IPS DF 6.9 (cell line): Measurements from ENCODE around the gene MARCHF3.

Experiments used
- DNase-seq: peaks from one replicate; pipeline ENCODE4 v3.0.0-alpha.2; 2013; ENCODE audit warnings: low read depth, low spot score
- H3K27ac ChIP-seq: one replicate; pipeline ENCODE4 v1.5.1; 2013; ENCODE audit warnings: low read length, control low read depth
- H3K27me3 ChIP-seq: 2 replicates; pipeline ENCODE4 v1.6.1; 2013; ENCODE audit warnings: mild to moderate bottlenecking, low read length; ENCODE audit not compliant: control insufficient read depth, insufficient read depth
- H3K36me3 ChIP-seq: 2 replicates; pipeline ENCODE4 v1.6.1; 2013; ENCODE audit warnings: low read length; ENCODE audit not compliant: control insufficient read depth, insufficient read depth
- H3K4me1 ChIP-seq: 2 replicates; pipeline ENCODE4 v1.6.1; 2013; ENCODE audit warnings: low read length; ENCODE audit not compliant: control insufficient read depth, insufficient read depth
- H3K4me3 ChIP-seq: 2 replicates; pipeline ENCODE4 v1.5.1; 2013; ENCODE audit warnings: mild to moderate bottlenecking, low read length
- H3K9me3 ChIP-seq: 2 replicates; pipeline ENCODE4 v1.6.1; 2013; ENCODE audit warnings: low read length, inconsistent platforms; ENCODE audit not compliant: control insufficient read depth, insufficient read depth
- WGBS: extraction: QIAGEN DNeasy Blood & Tissue Kit; methylation state at CpG from one replicate; pipeline ENCODE4 v1.1.7; 2013; ENCODE audit warnings: mixed read lengths, missing lambda C conversion rate; ENCODE audit not compliant: insufficient read length, insufficient coverage; 5-methylcytosine and 5-hydroxymethylcytosine counted together

MARCHF3 gene

DNA sequence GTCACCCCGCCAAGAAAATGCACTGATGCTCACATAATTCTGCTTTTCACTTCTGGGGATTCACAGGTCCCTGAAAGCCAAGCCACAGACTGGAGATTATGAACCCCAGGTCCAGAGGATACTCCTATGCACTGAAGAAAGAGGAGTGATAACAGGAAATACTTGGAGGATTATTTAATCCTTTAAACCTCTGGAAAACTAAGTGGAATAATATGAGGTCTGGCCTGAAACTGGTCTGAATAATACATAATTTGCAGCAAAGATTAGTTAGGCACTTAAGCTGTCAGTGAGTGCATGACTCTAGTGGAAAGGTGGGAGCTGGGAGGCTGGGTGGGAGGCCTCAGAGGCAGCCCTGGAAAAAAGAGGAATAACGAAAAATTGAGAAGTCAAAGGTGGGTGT lies 45.7 kb downstream of the MARCHF3 start:
- Histone ChIP-seq H3K4me3 (no peak overlapping the region), H3K27me3 (no peaks in the 10 kb centered on the region), H3K4me1 (0 out of 2 replicates have a peak, but pooled peaks cover 1% of the 10 kb centered on the region), H3K27ac (no peak overlapping the region), H3K36me3 (no peaks in the 10 kb centered on the region), H3K9me3 (no peaks in the 10 kb centered on the region)
- DNase-seq = no peak
- WGBS = no CpG with 5 or more reads among the region's 2 CpGs

DNA sequence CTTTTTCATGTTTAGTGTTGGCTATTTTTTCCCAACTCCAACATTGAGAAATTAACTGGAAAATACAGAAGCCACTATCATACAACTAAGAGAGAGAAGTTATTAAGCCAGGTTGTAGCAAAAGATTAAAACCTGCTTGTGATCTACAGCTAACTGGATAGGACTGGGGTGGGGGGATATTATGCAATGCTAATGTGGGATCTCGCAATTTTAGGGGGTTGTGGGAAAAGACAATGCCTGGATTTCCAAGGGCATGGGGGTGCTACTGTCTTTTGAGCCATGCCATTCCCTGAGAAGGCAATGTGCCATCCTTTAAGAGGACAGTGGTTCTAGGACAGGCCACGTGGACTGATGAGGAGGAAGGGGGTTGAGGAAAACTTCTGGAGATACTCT lies 46.5 kb downstream of the MARCHF3 start:
- Histone ChIP-seq H3K27ac (no peak overlapping the region), H3K36me3 (no peaks in the 10 kb centered on the region), H3K27me3 (no peaks in the 10 kb centered on the region), H3K4me1 (no peaks in the 10 kb centered on the region), H3K9me3 (no peaks in the 10 kb centered on the region), H3K4me3 (no peak overlapping the region)
- no CpG with 5 or more reads among the region's 2 CpGs for WGBS
- no peak for DNase-seq

DNA sequence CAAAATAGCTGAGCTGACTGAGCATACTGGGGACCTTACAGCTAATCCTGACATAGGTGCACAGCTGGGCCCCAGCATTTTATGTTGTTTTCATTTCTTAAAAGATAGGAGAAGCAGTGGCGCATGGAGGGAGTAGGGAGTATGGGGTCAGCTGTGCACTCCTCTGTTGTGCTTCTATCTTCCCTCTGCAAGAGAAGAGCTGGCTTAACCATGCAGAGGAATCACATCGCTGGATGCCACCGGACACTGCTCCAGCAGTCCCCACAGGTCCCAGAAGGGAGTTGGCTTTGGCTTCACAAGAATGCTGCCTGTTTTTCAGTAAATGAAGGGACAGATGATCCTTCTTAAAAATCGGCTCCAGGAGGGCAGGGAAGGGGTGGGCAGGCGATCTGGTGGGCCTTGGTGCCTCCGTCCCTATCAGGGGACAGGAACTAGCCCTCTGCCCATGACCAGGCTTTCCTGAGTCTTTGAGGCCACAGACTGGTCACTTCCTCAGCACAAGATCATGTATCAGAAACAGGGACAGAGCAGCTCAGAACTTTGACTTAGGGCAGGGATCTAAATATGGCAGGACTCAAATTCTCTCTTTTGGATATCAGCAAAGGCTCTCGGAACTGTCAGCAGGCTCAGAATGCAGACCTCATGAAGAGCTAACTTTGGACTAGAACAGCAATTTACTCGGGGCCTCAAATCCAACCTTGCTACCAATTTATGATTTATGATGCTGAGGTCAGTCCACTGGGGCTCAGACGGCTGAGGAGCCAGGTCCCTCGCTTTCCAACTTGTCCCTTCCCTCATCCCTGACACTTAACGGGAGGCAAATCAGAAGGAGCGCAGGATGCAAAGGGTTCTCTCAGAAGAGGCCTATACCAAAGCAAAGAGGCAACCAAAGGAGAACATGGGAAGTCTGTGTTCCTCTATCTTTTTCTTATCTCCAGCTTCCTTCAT lies 47.2 kb downstream of the MARCHF3 start:
- Histone ChIP-seq H3K9me3 (no peaks in the 10 kb centered on the region), H3K27ac (no peak overlapping the region), H3K4me1 (no peaks in the 10 kb centered on the region), H3K4me3 (no peak overlapping the region), H3K36me3 (no peaks in the 10 kb centered on the region), H3K27me3 (no peaks in the 10 kb centered on the region)
- WGBS = no CpG with 5 or more reads among the region's 12 CpGs
- no peak for DNase-seq

DNA sequence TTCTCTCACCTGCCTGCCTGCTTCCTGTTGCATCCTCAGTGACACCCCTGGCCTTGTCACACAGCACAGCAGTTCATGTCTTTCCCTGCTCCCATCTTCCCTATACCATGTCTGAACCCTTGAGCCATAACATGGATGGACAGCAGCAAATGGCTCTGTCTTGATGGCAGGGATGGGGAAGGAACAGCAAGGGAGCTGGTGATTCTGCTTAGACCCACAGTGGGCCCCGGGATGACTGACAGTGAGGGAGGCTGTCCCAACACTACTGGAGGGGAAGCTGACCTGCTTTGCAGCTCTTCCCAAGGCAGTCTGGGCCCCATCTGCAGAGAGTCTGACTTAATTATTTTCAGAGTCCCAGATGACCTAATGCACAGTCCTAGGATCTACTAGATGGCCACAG lies 48.2 kb downstream of the MARCHF3 start:
- no peaks in the 10 kb centered on the region for H3K27me3 ChIP-seq
- H3K36me3 ChIP-seq = no peaks in the 10 kb centered on the region
- no CpG with 5 or more reads among the region's 1 CpG for WGBS
- no peaks in the 10 kb centered on the region for H3K9me3 ChIP-seq
- H3K4me1 ChIP-seq = no peaks in the 10 kb centered on the region
- no peak for DNase-seq
- H3K27ac ChIP-seq = no peak overlapping the region
- H3K4me3 ChIP-seq = no peak overlapping the region

DNA sequence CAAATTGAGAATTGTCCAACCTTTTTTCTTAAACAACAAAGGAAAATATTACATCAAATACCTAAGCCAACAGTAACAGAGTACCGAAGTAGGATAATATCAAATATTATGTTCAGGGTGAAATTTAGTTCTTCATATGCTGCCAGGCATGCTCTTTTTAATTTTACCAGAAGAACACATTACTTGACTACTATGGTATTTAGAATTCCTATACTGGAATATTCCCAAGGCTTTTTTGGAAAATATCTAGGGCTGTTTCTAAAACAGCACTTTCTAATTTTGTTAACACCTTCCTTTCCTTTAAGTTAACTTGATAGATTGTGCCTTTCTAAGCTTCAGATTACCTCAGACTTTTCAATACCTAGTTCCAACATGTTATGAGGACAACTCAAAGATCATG lies 48.7 kb downstream of the MARCHF3 start:
- no peaks in the 10 kb centered on the region for H3K36me3 ChIP-seq
- H3K27me3 ChIP-seq = no peaks in the 10 kb centered on the region
- 0 out of 2 replicates have a peak, but pooled peaks cover 1% of the 10 kb centered on the region for H3K4me1 ChIP-seq
- no peak overlapping the region for H3K4me3 ChIP-seq
- no CpG with 5 or more reads among the region's 1 CpG for WGBS
- DNase-seq = no peak
- H3K9me3 ChIP-seq = no peaks in the 10 kb centered on the region
- H3K27ac ChIP-seq = no peak overlapping the region

DNA sequence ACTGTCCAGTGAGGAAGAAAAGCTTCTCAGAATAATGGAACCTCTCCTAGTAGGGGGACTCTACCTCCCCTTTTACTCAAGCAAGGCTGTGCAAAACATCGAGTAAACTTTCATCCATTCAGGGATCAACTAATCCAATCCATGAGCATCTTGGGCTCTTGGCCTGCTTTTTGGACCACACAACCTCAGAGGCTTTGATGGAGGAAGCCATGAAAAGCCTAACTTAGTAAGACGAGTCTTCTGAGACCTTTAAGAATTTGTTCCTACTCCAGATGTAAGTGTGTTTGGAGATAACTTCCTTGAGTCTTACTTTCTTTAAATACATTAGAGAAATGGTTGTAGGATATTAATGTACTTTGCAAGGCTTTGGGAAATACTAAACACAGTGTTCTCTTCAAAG lies 49.1 kb downstream of the MARCHF3 start:
- no peaks in the 10 kb centered on the region for H3K27me3 ChIP-seq
- no peak for DNase-seq
- 0 out of 2 replicates have a peak, but pooled peaks cover 1% of the 10 kb centered on the region for H3K4me1 ChIP-seq
- WGBS = no CpG with 5 or more reads among the region's 2 CpGs
- no peaks in the 10 kb centered on the region for H3K9me3 ChIP-seq
- H3K4me3 ChIP-seq = no peak overlapping the region
- H3K27ac ChIP-seq = no peak overlapping the region
- no peaks in the 10 kb centered on the region for H3K36me3 ChIP-seq

DNA sequence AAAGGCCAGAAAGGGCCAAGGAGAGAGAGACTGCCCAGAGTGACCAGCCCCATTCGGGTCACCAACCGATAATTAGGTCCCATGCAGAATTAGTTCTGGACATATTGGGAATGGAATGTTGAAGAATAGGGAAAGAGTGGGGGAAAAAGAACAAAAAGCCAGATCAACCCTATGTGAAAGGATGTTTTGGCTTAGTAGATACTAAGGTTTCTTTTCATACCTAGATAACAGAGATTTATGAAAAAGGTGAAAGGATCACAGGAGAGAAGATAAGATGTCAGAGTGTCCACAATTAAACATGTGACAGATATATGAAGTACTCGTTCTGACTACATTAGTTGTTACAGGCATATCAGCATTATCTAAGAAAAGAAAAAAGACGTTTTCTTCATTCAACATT lies 52.1 kb downstream of the MARCHF3 start:
- H3K4me1 ChIP-seq = 0 out of 2 replicates have a peak, but pooled peaks cover 1% of the 10 kb centered on the region
- no CpG with 5 or more reads among the region's 4 CpGs for WGBS
- H3K27ac ChIP-seq = no peak overlapping the region
- no peaks in the 10 kb centered on the region for H3K27me3 ChIP-seq
- H3K36me3 ChIP-seq = no peaks in the 10 kb centered on the region
- no peak overlapping the region for H3K4me3 ChIP-seq
- DNase-seq = no peak
- no peaks in the 10 kb centered on the region for H3K9me3 ChIP-seq

DNA sequence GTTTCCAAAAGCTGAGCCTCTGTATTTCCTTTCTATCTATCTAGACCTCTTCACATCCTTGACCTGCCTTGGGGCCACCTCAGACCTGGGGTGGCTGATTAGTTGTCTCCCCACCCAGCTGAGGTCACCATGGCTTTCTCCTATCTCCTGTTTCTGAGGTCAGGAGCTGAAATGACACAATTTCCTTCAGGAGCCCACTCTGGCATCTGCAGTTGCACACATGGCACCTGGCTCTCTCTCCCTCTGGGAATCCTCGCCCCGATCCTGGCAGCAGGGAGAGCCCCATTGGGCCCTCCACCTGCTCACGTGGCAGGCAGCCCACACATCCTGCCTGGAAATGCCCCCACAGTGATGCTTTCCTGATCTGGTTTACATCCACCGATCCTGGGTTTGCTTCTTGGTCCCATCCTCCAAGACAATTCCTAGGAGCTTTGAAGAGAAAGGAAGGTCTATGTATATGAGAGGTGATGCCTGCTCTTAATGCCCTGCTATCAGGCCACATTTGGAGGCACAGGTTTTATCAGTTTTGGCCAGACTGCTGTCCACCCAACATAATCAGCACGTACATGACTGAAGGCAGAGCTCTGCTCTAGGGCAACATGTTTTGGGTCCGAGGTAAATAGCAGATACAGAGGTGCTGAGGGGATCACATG lies 53.7 kb downstream of the MARCHF3 start:
- H3K9me3 ChIP-seq = no peaks in the 10 kb centered on the region
- no peaks in the 10 kb centered on the region for H3K36me3 ChIP-seq
- H3K27me3 ChIP-seq = no peaks in the 10 kb centered on the region
- WGBS = no CpG with 5 or more reads among the region's 6 CpGs
- no peak overlapping the region for H3K27ac ChIP-seq
- no peak overlapping the region for H3K4me3 ChIP-seq
- no peak for DNase-seq
- peaks cover 3% of the 10 kb centered on the region; the same call in 1 of the 2 replicates for H3K4me1 ChIP-seq

DNA sequence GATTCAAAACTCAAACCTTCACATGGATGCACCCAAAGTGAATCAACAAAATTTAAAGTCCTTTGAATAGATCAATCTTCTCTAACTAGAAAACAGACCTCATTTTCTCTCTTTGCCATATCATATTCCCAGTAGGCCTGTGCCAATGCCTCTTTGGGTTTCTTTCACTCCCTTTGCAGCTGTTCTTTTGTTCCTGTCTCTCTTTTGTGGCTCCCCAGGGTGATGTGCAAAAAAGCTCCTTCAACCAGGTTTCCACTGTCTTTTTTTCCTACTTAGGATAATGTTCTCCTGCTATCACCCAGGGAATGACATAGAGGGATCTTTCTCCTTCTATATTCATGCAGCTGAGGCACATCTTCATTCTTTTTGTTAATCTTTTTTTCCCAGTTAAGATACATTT lies 54.6 kb downstream of the MARCHF3 start:
- no peak overlapping the region for H3K27ac ChIP-seq
- H3K4me3 ChIP-seq = no peak overlapping the region
- peaks cover 3% of the 10 kb centered on the region; the same call in 1 of the 2 replicates for H3K4me1 ChIP-seq
- no peaks in the 10 kb centered on the region for H3K36me3 ChIP-seq
- H3K9me3 ChIP-seq = no peaks in the 10 kb centered on the region
- DNase-seq = no peak
- H3K27me3 ChIP-seq = no peaks in the 10 kb centered on the region

DNA sequence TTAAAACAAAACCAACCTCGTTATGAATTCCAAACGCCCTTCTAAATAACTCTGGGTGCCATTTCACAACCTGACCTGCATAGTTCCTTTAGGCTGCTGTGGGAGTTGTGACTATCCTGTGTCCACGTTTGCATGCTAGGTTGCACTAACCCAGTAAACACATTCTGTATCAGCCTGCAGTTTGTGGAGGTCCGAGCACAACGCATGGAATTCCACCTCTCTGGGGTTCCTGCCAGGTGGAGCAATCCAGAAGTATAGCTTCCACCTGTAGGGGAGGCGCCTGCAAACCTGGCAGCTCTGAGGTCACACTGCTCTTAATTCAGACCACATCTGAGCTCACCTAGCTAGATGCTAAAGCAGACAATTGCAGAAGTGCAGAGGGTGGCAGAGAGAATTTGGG lies 57.2 kb downstream of the MARCHF3 start:
- no CpG with 5 or more reads among the region's 6 CpGs for WGBS
- Histone ChIP-seq H3K36me3 (no peaks in the 10 kb centered on the region), H3K27ac (no peak overlapping the region), H3K4me1 (peaks cover 3% of the 10 kb centered on the region; the same call in 1 of the 2 replicates), H3K9me3 (no peaks in the 10 kb centered on the region), H3K27me3 (no peaks in the 10 kb centered on the region), H3K4me3 (no peak overlapping the region)
- no peak for DNase-seq
